Endodermal cell (in vitro differentiated cells): ENCODE data around the gene LIN28B. TPM values are rescaled to one million over a fixed set of nuclear protein-coding genes. Genes with fewer than 3 reads are reported as not detected.
"Not testable (repeated sequence)": the region's sequence is repeated elsewhere in the genome, so short reads cannot be mapped to it uniquely, and the experiment has no call there.

Experiments
- DNase-seq: peaks from one replicate; pipeline ENCODE4 v3.0.0-alpha.2; 2017
- H3K27ac ChIP-seq: 2 replicates; pipeline ENCODE4 v1.5.1; 2013; ENCODE audit warnings: mild to moderate bottlenecking, low read depth, low read length, moderate library complexity
- H3K27me3 ChIP-seq: 2 replicates; pipeline ENCODE4 v1.6.1; 2013; ENCODE audit warnings: mild to moderate bottlenecking, low read length, moderate library complexity; ENCODE audit not compliant: insufficient read depth, control insufficient read depth, poor library complexity, severe bottlenecking
- H3K36me3 ChIP-seq: 2 replicates; pipeline ENCODE4 v1.7.0; 2013; ENCODE audit warnings: mild to moderate bottlenecking, low read length, moderate library complexity; ENCODE audit not compliant: control insufficient read depth, insufficient read depth
- H3K4me1 ChIP-seq: one replicate; pipeline ENCODE4 v1.7.0; 2013; ENCODE audit warnings: low read length; ENCODE audit not compliant: control insufficient read depth, insufficient read depth
- H3K4me3 ChIP-seq: 2 replicates; pipeline ENCODE4 v1.5.1; 2013; ENCODE audit warnings: mild to moderate bottlenecking, low read length, moderate library complexity
- H3K9ac ChIP-seq: 2 replicates; pipeline ENCODE4 v1.6.1; 2013; ENCODE audit warnings: mild to moderate bottlenecking, low read length, moderate library complexity; ENCODE audit not compliant: poor library complexity, severe bottlenecking; ENCODE audit errors: extremely low read depth
- H3K9me3 ChIP-seq: 2 replicates; pipeline ENCODE4 v1.6.1; 2013; ENCODE audit warnings: mild to moderate bottlenecking, low read length, moderate library complexity; ENCODE audit not compliant: control insufficient read depth
- H3K27ac Mint-ChIP-seq: 2 replicates; pipeline ENCODE4 v1.8.0; 2020; ENCODE audit warnings: mixed read lengths
- H3K27me3 Mint-ChIP-seq: 2 replicates; pipeline ENCODE4 v1.8.0; 2021; ENCODE audit warnings: mild to moderate bottlenecking, mixed read lengths; ENCODE audit not compliant: insufficient read depth
- H3K36me3 Mint-ChIP-seq: 2 replicates; pipeline ENCODE4 v1.8.0; 2020; ENCODE audit warnings: low read depth, mixed read lengths
- H3K4me1 Mint-ChIP-seq: 2 replicates; pipeline ENCODE4 v1.8.0; 2020; ENCODE audit warnings: mixed read lengths
- H3K4me3 Mint-ChIP-seq: 2 replicates; pipeline ENCODE4 v1.8.0; 2020; ENCODE audit warnings: mild to moderate bottlenecking, moderate library complexity, mixed read lengths
- H3K9me3 Mint-ChIP-seq: 2 replicates; pipeline ENCODE4 v1.8.0; 2020; ENCODE audit warnings: mild to moderate bottlenecking, mixed read lengths
- WGBS, 2 experiments: methylation state at CpG; one replicate each; pipeline versions ENCODE4 v1.1.5 to v1.1.7; 2013; ENCODE audit warnings: missing lambda C conversion rate in 2 of 2, mixed read lengths in 1 of 2; ENCODE audit not compliant: insufficient coverage in 1 of 2, insufficient read length in 1 of 2; 5-methylcytosine and 5-hydroxymethylcytosine counted together
- total RNA-seq, 2 donors: library from RNA; stranded (reverse); fragmentation: NEBNext Ultra II Directional in 1 of 2; extraction: Animal tissue kit (Norgen Biotek cat#: 25700) in 1 of 2; gene quantifications; 2 replicates in 1 of 2; 3 replicates in 1 of 2; pipeline ENCODE4 v1.2.1, GENCODE V29; 2021
- TF ChIP-seq, protein P1 (sequence below): fragments of 200-600 bp; sonication (generic); conservative IDR thresholded peaks from 2 replicates; pipeline ENCODE4 v1.5.0; 2021; ENCODE audit warnings: antibody characterized with exemption, mild to moderate bottlenecking

Gene LIN28B
- total RNA-seq, 2 donors from 2014 or later: 65.1 to 65.3 TPM

DNA sequence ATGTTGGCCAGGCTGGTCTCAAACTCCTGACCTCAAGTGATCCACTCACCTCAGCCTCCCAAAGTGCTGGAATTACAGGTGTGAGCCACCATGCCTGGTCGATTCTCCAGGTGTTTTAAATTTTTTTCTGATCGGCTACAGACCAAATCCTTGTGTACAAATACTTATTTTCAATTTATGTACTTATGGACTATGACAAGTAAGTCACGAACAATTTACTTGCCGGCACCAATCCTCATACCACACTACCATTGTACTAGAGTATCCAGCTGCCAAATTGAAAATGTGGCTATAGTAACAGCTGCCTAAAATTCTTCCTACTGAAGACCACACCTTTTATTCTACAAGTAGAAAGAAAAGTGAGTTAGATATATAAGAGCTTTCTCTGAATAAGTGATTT is 26.9 kb downstream of the LIN28B start:
- Histone ChIP-seq H3K4me1 (peaks cover 3% of the 10 kb centered on the region), H3K9me3 (no peaks in the 10 kb centered on the region), H3K27ac (no peak overlapping the region), H3K36me3 (peaks cover 12% of the 10 kb centered on the region), H3K4me3 (no peak overlapping the region), H3K27me3 (no peaks in the 10 kb centered on the region), H3K9ac (no peak overlapping the region)
- no peaks in the 10 kb centered on the region for H3K27me3 Mint-ChIP-seq
- H3K27ac Mint-ChIP-seq: no peak overlapping the region
- H3K36me3 Mint-ChIP-seq: peaks cover 50% of the 10 kb centered on the region
- no peak overlapping the region for H3K4me3 Mint-ChIP-seq
- TF ChIP-seq, protein P1, sequence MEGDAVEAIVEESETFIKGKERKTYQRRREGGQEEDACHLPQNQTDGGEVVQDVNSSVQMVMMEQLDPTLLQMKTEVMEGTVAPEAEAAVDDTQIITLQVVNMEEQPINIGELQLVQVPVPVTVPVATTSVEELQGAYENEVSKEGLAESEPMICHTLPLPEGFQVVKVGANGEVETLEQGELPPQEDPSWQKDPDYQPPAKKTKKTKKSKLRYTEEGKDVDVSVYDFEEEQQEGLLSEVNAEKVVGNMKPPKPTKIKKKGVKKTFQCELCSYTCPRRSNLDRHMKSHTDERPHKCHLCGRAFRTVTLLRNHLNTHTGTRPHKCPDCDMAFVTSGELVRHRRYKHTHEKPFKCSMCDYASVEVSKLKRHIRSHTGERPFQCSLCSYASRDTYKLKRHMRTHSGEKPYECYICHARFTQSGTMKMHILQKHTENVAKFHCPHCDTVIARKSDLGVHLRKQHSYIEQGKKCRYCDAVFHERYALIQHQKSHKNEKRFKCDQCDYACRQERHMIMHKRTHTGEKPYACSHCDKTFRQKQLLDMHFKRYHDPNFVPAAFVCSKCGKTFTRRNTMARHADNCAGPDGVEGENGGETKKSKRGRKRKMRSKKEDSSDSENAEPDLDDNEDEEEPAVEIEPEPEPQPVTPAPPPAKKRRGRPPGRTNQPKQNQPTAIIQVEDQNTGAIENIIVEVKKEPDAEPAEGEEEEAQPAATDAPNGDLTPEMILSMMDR: no peak
- no peaks in the 10 kb centered on the region for H3K9me3 Mint-ChIP-seq
- DNase-seq: no peak
- H3K4me1 Mint-ChIP-seq: peaks cover 16% of the 10 kb centered on the region
- 97% methylated on average over 4 of the region's 4 CpGs; no CpG with 5 or more reads in 1 of the 2 experiments for WGBS, 2 experiments

DNA sequence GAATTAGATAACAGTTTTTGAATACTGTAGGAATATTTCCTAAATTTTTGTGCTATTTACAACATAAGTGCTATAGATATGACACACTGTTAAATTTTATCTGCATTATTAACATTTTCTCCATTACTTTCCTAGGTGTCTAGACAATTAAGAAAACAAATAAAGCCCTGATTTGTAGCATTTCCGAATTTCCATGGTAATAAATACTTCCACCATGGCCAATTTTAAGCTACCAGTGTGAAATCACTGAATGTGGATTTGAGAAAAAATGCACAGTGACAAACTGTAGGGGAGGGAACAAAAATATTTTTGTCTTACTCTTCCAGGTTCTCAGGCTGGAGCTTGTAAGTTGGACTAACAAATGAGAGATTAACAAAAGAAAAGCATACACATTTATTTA is 27.9 kb downstream of the LIN28B start:
- no peaks in the 10 kb centered on the region for H3K27me3 ChIP-seq
- 77 to 100% methylated on average over 1 of the region's 1 CpG for WGBS, 2 experiments
- H3K4me1 ChIP-seq: peaks cover 3% of the 10 kb centered on the region
- TF ChIP-seq, protein P1: no peak
- Mint-ChIP-seq H3K36me3 (peaks cover 55% of the 10 kb centered on the region), H3K27me3 (no peaks in the 10 kb centered on the region), H3K4me1 (peaks cover 16% of the 10 kb centered on the region), H3K4me3 (no peak overlapping the region), H3K9me3 (peaks cover 3% of the 10 kb centered on the region), H3K27ac (no peak overlapping the region)
- H3K36me3 ChIP-seq: peaks cover 9% of the 10 kb centered on the region
- no peak for DNase-seq
- H3K9me3 ChIP-seq: peaks cover 2% of the 10 kb centered on the region
- no peak overlapping the region for H3K27ac ChIP-seq
- H3K9ac ChIP-seq: no peak overlapping the region
- H3K4me3 ChIP-seq: no peak overlapping the region

DNA sequence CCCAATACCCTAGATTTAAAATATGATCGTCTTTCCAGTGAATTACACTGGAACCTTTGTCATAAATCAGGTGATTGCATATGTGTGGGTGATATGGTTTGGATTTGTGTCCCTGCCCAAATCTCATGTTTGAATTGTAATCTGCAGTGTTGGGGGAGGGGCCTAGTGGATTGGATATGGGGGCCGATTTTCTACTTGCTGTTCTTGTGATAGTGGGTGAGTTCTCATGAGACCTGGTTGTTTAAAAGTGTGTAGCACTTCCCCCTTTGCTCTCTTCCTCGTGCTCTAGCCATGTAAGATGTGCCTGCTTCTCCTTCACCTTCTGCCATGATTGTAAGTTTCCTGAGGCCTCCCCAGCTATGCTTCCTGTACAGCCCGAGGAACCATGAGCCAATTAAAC is 29.0 kb downstream of the LIN28B start:
- H3K36me3 Mint-ChIP-seq: peaks cover 59% of the 10 kb centered on the region
- not testable (repeated sequence) for H3K4me3 Mint-ChIP-seq, H3K4me3 ChIP-seq, H3K9me3 ChIP-seq, H3K4me1 ChIP-seq, H3K9me3 Mint-ChIP-seq, H3K9ac ChIP-seq, DNase-seq, H3K4me1 Mint-ChIP-seq, H3K36me3 ChIP-seq, H3K27ac ChIP-seq, H3K27me3 Mint-ChIP-seq, H3K27me3 ChIP-seq
- WGBS, 2 experiments: 91 to 100% methylated on average over 1 to 4 of the region's 4 CpGs
- peak overlapping the region; percentile 8 for H3K27ac Mint-ChIP-seq

DNA sequence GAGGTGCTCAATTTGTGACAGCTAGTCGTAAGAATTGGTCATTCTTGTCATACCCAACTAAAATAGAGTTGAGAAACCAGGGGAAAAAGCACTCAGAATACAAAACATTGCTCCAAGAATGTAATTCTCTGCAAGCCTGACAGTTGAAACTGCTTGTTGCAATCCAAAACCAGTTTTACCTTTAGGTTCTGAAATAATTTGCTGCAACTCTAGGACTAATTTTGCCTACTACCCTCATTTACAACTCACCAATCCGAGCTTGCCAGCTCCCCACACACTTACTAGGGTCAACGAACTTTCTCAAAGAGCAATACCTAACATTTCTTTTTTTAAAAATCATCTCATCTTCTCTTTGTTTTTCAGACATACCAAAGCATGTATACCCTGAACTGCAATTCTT is 29.7 kb downstream of the LIN28B start:
- DNase-seq: no peak
- no peaks in the 10 kb centered on the region for H3K27me3 ChIP-seq
- H3K4me1 ChIP-seq: no peaks in the 10 kb centered on the region
- Mint-ChIP-seq H3K4me3 (no peak overlapping the region), H3K36me3 (peaks cover 61% of the 10 kb centered on the region), H3K27ac (no peak overlapping the region), H3K9me3 (peaks cover 12% of the 10 kb centered on the region), H3K27me3 (no peaks in the 10 kb centered on the region), H3K4me1 (peaks cover 2% of the 10 kb centered on the region)
- no peak overlapping the region for H3K4me3 ChIP-seq
- peaks cover 9% of the 10 kb centered on the region for H3K36me3 ChIP-seq
- H3K27ac ChIP-seq: no peak overlapping the region
- peaks cover 7% of the 10 kb centered on the region for H3K9me3 ChIP-seq
- 84 to 87% methylated on average over 3 of the region's 3 CpGs for WGBS, 2 experiments
- no peak overlapping the region for H3K9ac ChIP-seq
- TF ChIP-seq, protein P1: no peak
